ENCODE data around the gene SEMA3A.

- TF ChIP-seq EZH2phosphoT487 (IDR thresholded peaks at IDR 0.05; ENCODE audit: insufficient read depth, low read depth) (no peak), EZH2 (IDR thresholded peaks at IDR 0.05; ENCODE audit: insufficient read depth, poor library complexity, severe bottlenecking) (no peak)
These were observed 208.8 kb downstream of the SEMA3A start for GRCh38 chr7:83985821-83986220.

Measured in GM23248 (cell line).